Naive thymus-derived CD8-positive, alpha-beta T cell (primary cell): Measurements from ENCODE around the gene SCML1. TPM values are rescaled to one million over a fixed set of nuclear protein-coding genes. Genes with fewer than 3 reads are reported as not detected.

Experiments
- polyA plus RNA-seq, 3 donors: library from polyadenylated mRNA; unstranded; fragments of 300-500 nt; fragmentation: Illumina TruSeq; gene quantifications; one replicate each; pipeline ENCODE4 v1.2.3, GENCODE V29; 2021
- total RNA-seq, 8 experiments: library from RNA in 2 of 8; stranded (reverse) in 2 of 8; gene quantifications; one replicate each; pipeline ENCODE4 v1.2.3 and lab custom pipeline; 2021 to 2026

SCML1 gene
- total and polyA plus RNA-seq, 5 experiments from 2014 or later, result 6.0 to 32.6 (median 7.1) TPM

Other genes starting within 250 kb of the SCML1 start
- 1 to 10 TPM; 2.9 to 3.2 TPM for gene RAI2, start 123.8 kb downstream of the SCML1 start, total RNA-seq
- 1 to 10 TPM in 2 of 3 donors, under 1 TPM in 1; 0.92 to 2.8 (median 1.1) TPM for gene RAI2, start 123.8 kb downstream of the SCML1 start, polyA plus RNA-seq